Amniotic epithelial cell (primary cell): ENCODE measurements around the gene THADA.
A peak's percentile ranks its signal among the peaks of the same experiment; 100 is the strongest.

Experiments
- DNase-seq: peaks from one replicate; pipeline ENCODE4 v3.0.0-alpha.2; 2010; ENCODE audit warnings: low read depth

THADA gene

DNA sequence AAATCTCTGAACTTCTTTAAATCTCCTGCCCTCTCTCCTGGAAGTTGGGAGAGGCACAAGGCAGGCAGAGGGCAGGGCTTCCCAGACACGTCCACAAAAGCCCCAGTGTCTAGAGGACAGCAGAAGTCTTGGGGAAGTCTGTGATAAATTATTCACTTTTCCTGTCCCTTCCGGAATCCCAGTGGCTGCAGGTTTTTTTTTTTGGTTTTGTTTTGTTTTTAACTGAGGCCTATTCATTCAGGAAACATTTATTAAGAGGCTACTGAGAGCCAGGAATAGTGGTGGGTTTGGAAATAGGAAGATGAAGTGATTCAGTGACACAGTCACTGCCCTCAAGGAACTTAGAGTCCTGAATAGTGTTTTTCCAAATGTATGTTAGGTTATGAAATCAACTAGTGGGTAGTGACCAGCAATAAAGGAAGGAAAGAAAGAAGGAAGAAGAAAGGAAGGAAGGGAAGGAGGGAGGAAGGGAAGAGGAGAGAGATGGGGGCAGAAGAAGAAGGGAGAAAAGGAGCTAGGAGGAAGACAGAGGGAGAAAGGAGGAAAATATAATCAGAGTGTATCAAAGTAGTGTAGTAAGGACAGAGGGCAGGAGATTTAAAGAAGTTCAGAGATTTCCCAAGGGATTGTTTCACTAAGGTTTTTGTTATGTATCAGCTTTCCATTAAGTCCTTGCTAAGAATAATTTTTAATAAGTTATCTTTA, 270.6 kb downstream of the THADA start:
- DNase-seq: no peak

- DNase-seq: no peak
These were observed 271.4 kb downstream of the THADA start for GRCh38 chr2:43324259-43325106.

DNA sequence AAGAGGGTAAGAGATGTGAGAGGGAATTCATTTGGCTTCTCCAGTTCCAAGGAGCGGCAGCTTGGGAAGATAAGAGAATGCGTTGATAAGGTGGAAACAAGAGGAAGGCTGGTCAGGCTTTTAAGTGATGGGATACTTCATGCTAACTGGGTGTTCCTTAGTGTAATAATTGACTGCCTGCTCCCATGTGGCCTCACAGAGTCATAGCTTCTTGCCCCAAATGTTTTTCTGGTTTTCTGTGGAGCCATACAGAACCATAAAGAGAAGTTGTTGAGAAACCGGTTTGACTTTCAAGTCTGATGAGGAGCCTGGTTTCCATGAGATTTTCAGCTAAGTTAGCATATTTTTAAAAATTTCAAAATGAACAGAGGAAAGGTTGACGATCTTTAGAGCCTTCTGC, 272.0 kb downstream of the THADA start:
- no peak for DNase-seq

GRCh38 chr2:43321446-43321845, 274.4 kb downstream of the THADA start:
- DNase-seq: no peak

DNA sequence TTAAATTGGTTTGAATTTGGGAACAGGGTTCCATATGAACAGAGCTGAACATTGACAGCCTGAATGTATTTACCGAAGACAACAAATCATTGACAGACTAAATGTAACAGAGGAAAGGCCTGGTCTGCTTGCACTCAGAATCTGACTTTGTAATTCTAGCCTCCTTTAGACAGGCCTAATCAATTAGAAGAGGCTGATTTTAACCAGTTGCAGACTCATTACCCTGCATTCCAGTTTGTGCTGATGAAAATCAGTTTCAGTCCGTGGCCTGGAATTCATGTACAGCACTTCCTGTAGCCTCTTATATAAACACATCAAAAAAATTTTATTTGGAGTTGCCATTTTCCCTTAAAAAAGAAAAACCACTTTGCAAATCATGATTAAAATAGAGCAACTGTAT, 276.3 kb downstream of the THADA start:
- DNase-seq: no peak

- no peak for DNase-seq
These were observed 277.0 kb downstream of the THADA start for GRCh38 chr2:43318791-43319190.

- no peak for DNase-seq
These were observed 278.2 kb downstream of the THADA start for GRCh38 chr2:43317680-43318079.

GRCh38 chr2:43317194-43317593, 278.6 kb downstream of the THADA start:
- no peak for DNase-seq

GRCh38 chr2:43315482-43315881, 280.4 kb downstream of the THADA start:
- no peak for DNase-seq

- DNase-seq: no peak
These were observed 281.4 kb downstream of the THADA start for GRCh38 chr2:43314299-43314927.

- DNase-seq: no peak
These were observed 282.2 kb downstream of the THADA start for GRCh38 chr2:43313642-43314017.

DNA sequence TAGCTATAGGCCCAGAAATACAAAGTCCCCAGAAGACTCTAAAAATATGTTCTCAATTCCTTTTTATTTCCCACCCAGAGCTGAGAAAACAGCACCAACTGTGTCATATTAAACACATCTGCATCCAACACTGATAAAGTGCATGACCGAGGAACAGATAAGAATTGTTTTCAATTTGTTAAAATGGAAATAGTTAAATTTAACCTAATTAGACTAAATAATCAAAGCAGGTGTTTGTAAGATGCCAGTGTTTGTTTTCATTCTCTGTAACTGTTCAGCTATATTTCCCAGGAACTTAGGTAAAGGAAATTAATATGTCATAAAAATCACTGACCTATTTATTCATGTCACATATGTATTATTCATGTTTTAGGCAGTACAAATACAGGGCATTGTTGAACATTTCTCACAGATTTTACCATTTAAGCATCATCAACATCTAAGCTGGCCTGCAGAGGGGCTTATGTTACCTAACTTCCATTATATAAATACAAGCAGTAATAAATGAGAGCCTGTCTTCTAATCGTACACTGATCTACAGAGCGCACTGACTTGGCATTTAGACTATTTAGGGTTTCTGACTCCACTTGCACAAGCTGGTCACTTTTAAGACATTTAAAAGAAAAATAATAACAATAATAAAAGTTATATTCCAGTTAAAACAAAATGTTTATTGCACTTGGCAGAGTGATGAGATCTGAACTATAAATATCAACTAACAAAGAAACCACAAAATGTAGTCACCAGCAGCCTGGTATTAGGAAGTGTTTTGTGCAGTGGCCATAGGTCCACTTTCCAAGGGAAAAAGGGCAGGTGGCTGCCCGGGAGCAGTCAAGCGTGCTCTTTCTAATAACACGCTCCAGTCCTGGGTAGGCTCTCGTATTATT, 282.8 kb downstream of the THADA start:
- peak; percentile 51 for DNase-seq

GRCh38 chr2:43311276-43311675, 284.6 kb downstream of the THADA start:
- peak; percentile 94 for DNase-seq

GRCh38 chr2:43309935-43310334, 285.9 kb downstream of the THADA start:
- no peak for DNase-seq

DNA sequence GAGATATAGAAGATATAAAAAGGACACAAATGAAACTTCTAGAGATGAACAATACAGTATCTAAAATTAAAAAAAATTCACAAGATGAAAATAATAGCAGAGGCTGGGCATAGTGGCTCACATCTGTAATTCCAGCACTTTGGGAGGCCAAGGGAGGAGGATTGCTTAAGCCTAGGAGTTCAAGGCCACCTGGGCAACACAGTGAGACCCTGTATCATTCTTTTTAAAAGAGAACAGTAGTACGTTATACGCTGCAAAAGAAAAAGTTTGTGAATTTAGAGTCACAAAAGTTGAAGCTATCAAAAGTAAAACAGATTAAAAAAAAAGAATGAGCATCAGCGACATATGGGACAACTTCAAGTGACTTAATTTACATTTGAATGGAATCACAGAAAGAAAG, 287.9 kb downstream of the THADA start:
- DNase-seq: no peak

DNA sequence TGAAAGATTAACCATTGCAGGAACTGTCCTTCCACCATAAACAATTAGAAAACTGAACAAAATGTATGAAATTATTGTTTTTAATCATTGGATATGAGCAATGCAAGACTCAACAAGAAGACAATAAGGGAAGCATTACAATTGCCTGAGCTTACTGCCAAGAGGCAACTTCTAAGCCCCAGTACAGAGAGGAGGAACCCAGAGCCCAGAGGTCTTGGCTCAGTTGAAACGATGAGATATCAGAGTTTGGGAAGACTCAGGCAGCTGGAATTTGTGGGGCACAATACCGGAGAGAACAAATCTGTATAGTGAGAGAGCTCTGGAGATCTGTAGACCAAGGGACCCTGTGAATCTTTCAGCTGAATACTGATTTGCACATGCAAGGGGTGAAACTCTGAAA, 288.8 kb downstream of the THADA start:
- no peak for DNase-seq

DNA sequence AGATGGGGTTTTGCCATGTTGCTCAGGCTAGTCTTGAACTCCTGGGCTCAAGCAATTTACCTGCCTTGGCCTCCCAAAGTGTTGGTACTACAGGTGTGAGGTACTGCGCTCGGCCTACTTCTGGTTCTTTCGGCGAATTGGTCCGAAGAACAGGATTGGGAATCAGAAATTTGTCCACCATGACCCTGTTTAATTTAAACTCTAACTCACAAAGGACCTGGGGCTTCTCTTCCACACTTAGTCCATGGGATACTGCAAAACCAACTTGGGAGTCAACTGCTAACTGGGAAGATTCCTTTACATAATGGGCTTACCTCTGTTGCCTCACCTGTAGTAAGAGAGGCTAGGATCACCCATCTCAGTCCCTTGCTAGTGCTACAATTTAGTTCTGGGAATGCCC, 289.6 kb downstream of the THADA start:
- DNase-seq: no peak

- no peak for DNase-seq
These were observed 290.3 kb downstream of the THADA start for GRCh38 chr2:43305517-43305916.

DNA sequence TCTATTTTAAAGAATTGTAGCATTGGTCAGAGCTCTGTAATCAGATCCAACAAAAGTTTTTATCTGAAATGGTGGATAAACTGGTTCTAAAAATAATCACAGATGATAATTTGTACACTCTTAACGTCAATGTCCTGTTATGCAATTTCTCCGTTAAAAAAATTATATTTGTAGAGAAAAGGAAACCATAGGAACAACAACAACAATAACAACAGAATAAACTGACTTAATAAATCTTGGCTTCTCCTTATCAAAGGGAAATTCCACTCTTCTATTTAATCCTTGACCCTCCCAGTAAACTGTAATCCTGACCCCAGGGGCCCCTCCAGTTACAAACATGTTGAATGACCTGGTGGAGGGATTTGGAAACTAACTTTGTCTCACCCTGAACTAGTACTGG, 290.8 kb downstream of the THADA start:
- DNase-seq: peak; percentile 89

DNA sequence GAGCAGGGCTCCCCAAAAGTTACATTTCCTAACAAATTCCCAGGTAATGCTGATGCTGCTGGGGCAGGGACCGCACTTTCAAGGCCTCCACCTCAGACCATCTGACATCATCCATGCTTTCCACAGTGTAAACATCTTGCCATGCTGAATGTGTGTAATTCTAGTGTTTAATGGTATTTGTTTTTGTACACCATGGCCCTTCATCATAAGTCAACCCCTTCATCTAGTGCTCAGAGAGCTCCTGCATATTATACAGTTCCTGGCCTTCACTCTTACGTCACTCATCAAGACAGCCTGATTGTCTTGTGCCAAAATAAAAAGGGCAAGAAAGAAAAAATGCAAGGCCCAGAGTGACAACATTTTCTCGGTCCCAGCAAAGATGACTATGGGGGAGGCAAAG, 291.9 kb downstream of the THADA start:
- DNase-seq: no peak

GRCh38 chr2:43302961-43303494, 292.8 kb downstream of the THADA start:
- no peak for DNase-seq
